HUES48 (cell line): ENCODE measurements around the gene WASF2.

Experiments
- H3K27ac ChIP-seq: one replicate; pipeline ENCODE4 v1.7.0; 2013; ENCODE audit warnings: low read depth, low read length, inconsistent platforms
- H3K27me3 ChIP-seq: 2 replicates; pipeline ENCODE4 v1.6.1; 2013; ENCODE audit warnings: mild to moderate bottlenecking, low read length; ENCODE audit not compliant: control insufficient read depth, insufficient read depth
- H3K36me3 ChIP-seq: 2 replicates; pipeline ENCODE4 v1.6.1; 2013; ENCODE audit warnings: low read length; ENCODE audit not compliant: control insufficient read depth, insufficient read depth
- H3K4me1 ChIP-seq: 2 replicates; pipeline ENCODE4 v1.6.1; 2013; ENCODE audit warnings: mild to moderate bottlenecking, low read length; ENCODE audit not compliant: control insufficient read depth, insufficient read depth
- H3K4me3 ChIP-seq: 2 replicates; pipeline ENCODE4 v1.5.1; 2013; ENCODE audit warnings: mild to moderate bottlenecking, low read depth, low read length
- H3K9ac ChIP-seq: 2 replicates; pipeline ENCODE4 v1.6.1; 2013; ENCODE audit warnings: mild to moderate bottlenecking, low read depth, low read length, moderate library complexity
- H3K9me3 ChIP-seq: 2 replicates; pipeline ENCODE4 v1.6.1; 2013; ENCODE audit warnings: low read length; ENCODE audit not compliant: control insufficient read depth, insufficient read depth

WASF2 gene

GRCh38 chr1:27403931-27404330 lies 86.0 kb downstream of the WASF2 start:
- Histone ChIP-seq H3K27me3 (no peaks in the 10 kb centered on the region), H3K27ac (peak overlapping the region; percentile 69), H3K9ac (no peak overlapping the region), H3K4me3 (no peak overlapping the region), H3K9me3 (no peaks in the 10 kb centered on the region), H3K36me3 (peaks cover 23% of the 10 kb centered on the region), H3K4me1 (peaks cover 50% of the 10 kb centered on the region)

- Histone ChIP-seq H3K27ac (peak overlapping the region; percentile 69), H3K27me3 (no peaks in the 10 kb centered on the region), H3K4me1 (peaks cover 53% of the 10 kb centered on the region), H3K36me3 (peaks cover 16% of the 10 kb centered on the region), H3K9ac (no peak overlapping the region), H3K9me3 (no peaks in the 10 kb centered on the region), H3K4me3 (no peak overlapping the region)
Observed at GRCh38 chr1:27403065-27403726, 86.8 kb downstream of the WASF2 start.

- H3K9ac ChIP-seq = no peak overlapping the region
- peaks cover 55% of the 10 kb centered on the region for H3K4me1 ChIP-seq
- peaks cover 8% of the 10 kb centered on the region for H3K36me3 ChIP-seq
- H3K27me3 ChIP-seq = no peaks in the 10 kb centered on the region
- no peaks in the 10 kb centered on the region for H3K9me3 ChIP-seq
- H3K4me3 ChIP-seq = no peak overlapping the region
- peak overlapping the region; percentile 69 for H3K27ac ChIP-seq
Observed at GRCh38 chr1:27402349-27402754, 87.6 kb downstream of the WASF2 start.

- no peaks in the 10 kb centered on the region for H3K9me3 ChIP-seq
- peaks cover 51% of the 10 kb centered on the region for H3K4me1 ChIP-seq
- H3K4me3 ChIP-seq = no peak overlapping the region
- no peaks in the 10 kb centered on the region for H3K27me3 ChIP-seq
- no peak overlapping the region for H3K9ac ChIP-seq
- H3K36me3 ChIP-seq = no peaks in the 10 kb centered on the region
- no peak overlapping the region for H3K27ac ChIP-seq
Observed at GRCh38 chr1:27400963-27401341, 89.0 kb downstream of the WASF2 start.

- H3K9me3 ChIP-seq = no peaks in the 10 kb centered on the region
- H3K36me3 ChIP-seq = no peaks in the 10 kb centered on the region
- H3K4me1 ChIP-seq = peaks cover 45% of the 10 kb centered on the region
- H3K27me3 ChIP-seq = no peaks in the 10 kb centered on the region
- no peak overlapping the region for H3K4me3 ChIP-seq
- no peak overlapping the region for H3K9ac ChIP-seq
- no peak overlapping the region for H3K27ac ChIP-seq
Observed at GRCh38 chr1:27400082-27400962, 89.6 kb downstream of the WASF2 start.

GRCh38 chr1:27399251-27400025 lies 90.5 kb downstream of the WASF2 start:
- peaks cover 36% of the 10 kb centered on the region for H3K4me1 ChIP-seq
- H3K27ac ChIP-seq = peak overlapping the region; percentile 32
- no peak overlapping the region for H3K4me3 ChIP-seq
- H3K9ac ChIP-seq = no peak overlapping the region
- no peaks in the 10 kb centered on the region; the same call in 1 of the 2 replicates for H3K36me3 ChIP-seq
- H3K27me3 ChIP-seq = no peaks in the 10 kb centered on the region
- no peaks in the 10 kb centered on the region for H3K9me3 ChIP-seq

- no peaks in the 10 kb centered on the region for H3K9me3 ChIP-seq
- H3K4me1 ChIP-seq = peaks cover 30% of the 10 kb centered on the region
- peak overlapping the region; percentile 43 for H3K27ac ChIP-seq
- no peaks in the 10 kb centered on the region; the same call in 1 of the 2 replicates for H3K36me3 ChIP-seq
- no peak overlapping the region for H3K9ac ChIP-seq
- H3K4me3 ChIP-seq = no peak overlapping the region
- H3K27me3 ChIP-seq = no peaks in the 10 kb centered on the region
Observed at GRCh38 chr1:27398405-27399149, 91.4 kb downstream of the WASF2 start.

GRCh38 chr1:27397749-27398148 lies 92.2 kb downstream of the WASF2 start:
- H3K36me3 ChIP-seq = no peaks in the 10 kb centered on the region; the same call in 1 of the 2 replicates
- H3K4me1 ChIP-seq = peaks cover 21% of the 10 kb centered on the region; the same call in 1 of the 2 replicates
- H3K27ac ChIP-seq = no peak overlapping the region
- no peak overlapping the region for H3K4me3 ChIP-seq
- no peaks in the 10 kb centered on the region for H3K27me3 ChIP-seq
- H3K9ac ChIP-seq = no peak overlapping the region
- no peaks in the 10 kb centered on the region for H3K9me3 ChIP-seq

GRCh38 chr1:27397110-27397509 lies 92.9 kb downstream of the WASF2 start:
- no peaks in the 10 kb centered on the region; the same call in 1 of the 2 replicates for H3K36me3 ChIP-seq
- no peaks in the 10 kb centered on the region for H3K27me3 ChIP-seq
- no peaks in the 10 kb centered on the region for H3K9me3 ChIP-seq
- no peak overlapping the region for H3K4me3 ChIP-seq
- no peak overlapping the region for H3K9ac ChIP-seq
- no peak overlapping the region for H3K27ac ChIP-seq
- H3K4me1 ChIP-seq = peaks cover 17% of the 10 kb centered on the region

- Histone ChIP-seq H3K9me3 (no peaks in the 10 kb centered on the region), H3K4me1 (peaks cover 28% of the 10 kb centered on the region), H3K4me3 (no peak overlapping the region), H3K27ac (no peak overlapping the region), H3K9ac (no peak overlapping the region), H3K36me3 (no peaks in the 10 kb centered on the region; the same call in 1 of the 2 replicates), H3K27me3 (no peaks in the 10 kb centered on the region)
Observed at GRCh38 chr1:27395441-27396195, 94.3 kb downstream of the WASF2 start.
